Activated CD4-positive, alpha-beta T cell treated with anti-CD3 and anti-CD28 coated beads, Interleukin-2, amount 10 ng/mL, durations not matched to agents 7 days and 5 days (primary cell): ENCODE measurements around the gene LEAP2. TPM values are rescaled to one million over a fixed set of nuclear protein-coding genes. Genes with fewer than 3 reads are reported as not detected.
"Not testable (repeated sequence)": the region's sequence is repeated elsewhere in the genome, so short reads cannot be mapped to it uniquely, and the experiment has no call there.

ENCODE experiments used
- CTCF ChIA-PET: fragments of 350-600 bp; sonication (Branson Sonifier 250); formaldehyde crosslinking; loops from one replicate; lab custom pipeline; 2021; ENCODE audit warnings: antibody characterized with exemption; lab: Charles Lee
- POLR2A ChIA-PET: fragments of 350-600 bp; sonication (Branson Sonifier 250); formaldehyde crosslinking; loops from one replicate; lab custom pipeline; 2021; ENCODE audit warnings: antibody characterized with exemption; lab: Charles Lee
- DNase-seq: peaks from one replicate; pipeline ENCODE4 v3.0.0-alpha.2; 2020
- H3K27ac Mint-ChIP-seq: one replicate; pipeline ENCODE4 v1.8.0; 2021; ENCODE audit warnings: mild to moderate bottlenecking, moderate library complexity, mixed read lengths
- H3K27me3 Mint-ChIP-seq: one replicate; pipeline ENCODE4 v1.8.0; 2021; ENCODE audit warnings: mixed read lengths
- H3K36me3 Mint-ChIP-seq: one replicate; pipeline ENCODE4 v1.8.0; 2021; ENCODE audit warnings: low read depth, mixed read lengths
- H3K4me1 Mint-ChIP-seq: one replicate; pipeline ENCODE4 v1.8.0; 2021; ENCODE audit warnings: mixed read lengths
- H3K4me3 Mint-ChIP-seq: one replicate; pipeline ENCODE4 v1.8.0; 2021; ENCODE audit warnings: mild to moderate bottlenecking, moderate library complexity, mixed read lengths
- H3K9me3 Mint-ChIP-seq: one replicate; pipeline ENCODE4 v1.8.0; 2021; ENCODE audit warnings: mixed read lengths
- total RNA-seq, 2 experiments: library from RNA; stranded (reverse); gene quantifications; one replicate each; pipeline ENCODE4 v1.2.3, GENCODE V29; 2021

LEAP2 gene
- total RNA-seq, 2 experiments from 2014 or later: 3.2 to 3.8 TPM

- Mint-ChIP-seq H3K4me1 (peaks cover 4% of the 10 kb centered on the region), H3K9me3 (no peaks in the 10 kb centered on the region), H3K4me3 (no peak overlapping the region), H3K27ac (no peak overlapping the region), H3K36me3 (no peaks in the 10 kb centered on the region), H3K27me3 (no peaks in the 10 kb centered on the region)
- POLR2A ChIA-PET: no interaction called here
- CTCF ChIA-PET: no interaction called here
- DNase-seq: no peak
Measured at GRCh38 chr5:132850066-132850465, 23.4 kb upstream of the LEAP2 start.

GRCh38 chr5:132853323-132853722, 20.1 kb upstream of the LEAP2 start:
- CTCF ChIA-PET: interaction anchor here (1.0 to 3.7 kb wide), 4 partner anchors 12 to 23 kb away, joined by 3 to 24 read pairs (median 4); partner anchors contain the start of genes GDF9, SHROOM1 and UQCRQ
- no peak for DNase-seq
- Mint-ChIP-seq H3K36me3 (no peaks in the 10 kb centered on the region), H3K27me3 (peaks cover 4% of the 10 kb centered on the region), H3K27ac (no peak overlapping the region), H3K4me1 (peaks cover 4% of the 10 kb centered on the region), H3K4me3 (no peak overlapping the region), H3K9me3 (no peaks in the 10 kb centered on the region)
- POLR2A ChIA-PET: no interaction called here

GRCh38 chr5:132853790-132854189, 19.7 kb upstream of the LEAP2 start:
- H3K9me3 Mint-ChIP-seq: no peaks in the 10 kb centered on the region

GRCh38 chr5:132854301-132854700, 19.2 kb upstream of the LEAP2 start:
- Mint-ChIP-seq H3K27me3 (peaks cover 4% of the 10 kb centered on the region), H3K27ac (no peak overlapping the region), H3K9me3 (no peaks in the 10 kb centered on the region), H3K36me3 (no peaks in the 10 kb centered on the region), H3K4me3 (no peak overlapping the region), H3K4me1 (peaks cover 4% of the 10 kb centered on the region)
- ChIA-PET POLR2A (no interaction called here), CTCF (interaction anchor here (1.0 to 3.7 kb wide), 5 partner anchors 9 to 24 kb away, joined by 3 to 24 read pairs (median 4); partner anchors contain the start of genes GDF9, SHROOM1 and UQCRQ)
- no peak for DNase-seq

More at GRCh38 chr5:132853790-132854189, 19.7 kb upstream of the LEAP2 start:
- peaks cover 4% of the 10 kb centered on the region for H3K4me1 Mint-ChIP-seq
- no peaks in the 10 kb centered on the region for H3K36me3 Mint-ChIP-seq
- no peak overlapping the region for H3K27ac Mint-ChIP-seq
- ChIA-PET CTCF (interaction anchor here (1.0 to 3.7 kb wide), 4 partner anchors 11 to 24 kb away, joined by 3 to 24 read pairs (median 4); partner anchors contain the start of genes GDF9, SHROOM1 and UQCRQ), POLR2A (no interaction called here)
- peaks cover 4% of the 10 kb centered on the region for H3K27me3 Mint-ChIP-seq
- H3K4me3 Mint-ChIP-seq: no peak overlapping the region
- no peak for DNase-seq

GRCh38 chr5:132854992-132855391, 18.5 kb upstream of the LEAP2 start:
- CTCF ChIA-PET: interaction anchor here (1.6 to 3.7 kb wide), 3 partner anchors 10 to 25 kb away, joined by 3 to 24 read pairs (median 4); partner anchors contain the start of genes GDF9, SHROOM1 and UQCRQ
- H3K4me3 Mint-ChIP-seq, H3K36me3 Mint-ChIP-seq, H3K27ac Mint-ChIP-seq, POLR2A ChIA-PET, DNase-seq, H3K9me3 Mint-ChIP-seq, H3K27me3 Mint-ChIP-seq, H3K4me1 Mint-ChIP-seq: not testable (repeated sequence)

- no peak for DNase-seq
- Mint-ChIP-seq H3K4me3 (no peak overlapping the region), H3K9me3 (no peaks in the 10 kb centered on the region), H3K4me1 (peaks cover 4% of the 10 kb centered on the region), H3K27me3 (peaks cover 8% of the 10 kb centered on the region), H3K36me3 (no peaks in the 10 kb centered on the region), H3K27ac (no peak overlapping the region)
- CTCF ChIA-PET: interaction anchor here (0.7 to 3.7 kb wide), 4 partner anchors 9 to 26 kb away, joined by 3 to 24 read pairs (median 4); partner anchors contain the start of genes GDF9, SHROOM1 and UQCRQ
- POLR2A ChIA-PET: no interaction called here
Measured at GRCh38 chr5:132856011-132856410, 17.5 kb upstream of the LEAP2 start.

- H3K27ac Mint-ChIP-seq: no peak overlapping the region
- ChIA-PET POLR2A (no interaction called here), CTCF (no interaction called here)
- no peak overlapping the region for H3K4me3 Mint-ChIP-seq
- peaks cover 13% of the 10 kb centered on the region for H3K27me3 Mint-ChIP-seq
- no peaks in the 10 kb centered on the region for H3K36me3 Mint-ChIP-seq
- no peak for DNase-seq
- no peaks in the 10 kb centered on the region for H3K9me3 Mint-ChIP-seq
- no peaks in the 10 kb centered on the region for H3K4me1 Mint-ChIP-seq
Measured at GRCh38 chr5:132859889-132860437, 13.5 kb upstream of the LEAP2 start.

GRCh38 chr5:132860742-132861141, 12.7 kb upstream of the LEAP2 start:
- Mint-ChIP-seq H3K4me3 (no peak overlapping the region), H3K27ac (no peak overlapping the region), H3K27me3 (peaks cover 11% of the 10 kb centered on the region), H3K4me1 (peaks cover 6% of the 10 kb centered on the region), H3K9me3 (no peaks in the 10 kb centered on the region), H3K36me3 (no peaks in the 10 kb centered on the region)
- ChIA-PET POLR2A (no interaction called here), CTCF (interaction anchor here (1.4 to 1.9 kb wide), 2 partner anchors 29 to 103 kb away, joined by 4 read pairs; partner anchors contain the start of gene AFF4)
- no peak for DNase-seq

- Mint-ChIP-seq H3K9me3 (no peaks in the 10 kb centered on the region), H3K4me3 (peak overlapping the region; percentile 96), H3K4me1 (peaks cover 29% of the 10 kb centered on the region), H3K27ac (peak overlapping the region; percentile 100), H3K27me3 (peaks cover 6% of the 10 kb centered on the region), H3K36me3 (peaks cover 26% of the 10 kb centered on the region)
- POLR2A ChIA-PET: no interaction called here
- DNase-seq: no peak
- CTCF ChIA-PET: interaction anchor here (0.6 to 4.8 kb wide), 3 partner anchors 12 to 199 kb away, joined by 5 to 24 read pairs (median 5); no protein-coding TSS in a partner anchor
Measured at GRCh38 chr5:132865668-132866341, 7.7 kb upstream of the LEAP2 start.

GRCh38 chr5:132866342-132867045, 7.0 kb upstream of the LEAP2 start, which contains the start of the genes GDF9 and UQCRQ:
Gene GDF9, minus strand, starts transcription at chr5:132866469. Its CDS starts 1,936 bp downstream, at chr5:132864533.
Gene UQCRQ, plus strand, starts transcription at chr5:132866642. Its CDS starts 240 bp downstream, at chr5:132866882.
- Mint-ChIP-seq H3K27me3 (peaks cover 5% of the 10 kb centered on the region), H3K27ac (peak within 1 kb of the TSS; percentile 100), H3K4me1 (peaks cover 29% of the 10 kb centered on the region), H3K9me3 (no peaks in the 10 kb centered on the region), H3K4me3 (peak within 1 kb of the TSS; percentile 96), H3K36me3 (peaks cover 29% of the 10 kb centered on the region)
- POLR2A ChIA-PET: interaction anchor here (0.6 kb wide), 1 partner anchor 495 kb away, joined by 3 read pairs; no protein-coding TSS in a partner anchor
- CTCF ChIA-PET: interaction anchor here (1.1 to 4.8 kb wide), 5 partner anchors 10 to 1173 kb away, joined by 3 to 24 read pairs (median 5); no protein-coding TSS in a partner anchor
- peak; percentile 97 for DNase-seq

GRCh38 chr5:132867046-132867451, 6.4 kb upstream of the LEAP2 start:
- no peaks in the 10 kb centered on the region for H3K27me3 Mint-ChIP-seq
- peaks cover 29% of the 10 kb centered on the region for H3K4me1 Mint-ChIP-seq
- H3K9me3 Mint-ChIP-seq: no peaks in the 10 kb centered on the region
- DNase-seq: no peak
- CTCF ChIA-PET: interaction anchor here (1.1 to 4.8 kb wide), 4 partner anchors 10 to 1172 kb away, joined by 3 to 24 read pairs (median 6); no protein-coding TSS in a partner anchor
- POLR2A ChIA-PET: interaction anchor here (0.6 kb wide), 1 partner anchor 495 kb away, joined by 3 read pairs; no protein-coding TSS in a partner anchor
- H3K4me3 Mint-ChIP-seq: peak overlapping the region; percentile 96
- peaks cover 33% of the 10 kb centered on the region for H3K36me3 Mint-ChIP-seq
- peak overlapping the region; percentile 100 for H3K27ac Mint-ChIP-seq

- H3K36me3 Mint-ChIP-seq: peaks cover 40% of the 10 kb centered on the region
- H3K27ac Mint-ChIP-seq: peak overlapping the region; percentile 73
- H3K4me3 Mint-ChIP-seq: no peak overlapping the region
- H3K27me3 Mint-ChIP-seq: no peaks in the 10 kb centered on the region
- CTCF ChIA-PET: interaction anchor here (0.5 to 2.9 kb wide), 7 partner anchors 8 to 41 kb away, joined by 3 to 9 read pairs (median 3); no protein-coding TSS in a partner anchor
- H3K9me3 Mint-ChIP-seq: no peaks in the 10 kb centered on the region
- DNase-seq: no peak
- H3K4me1 Mint-ChIP-seq: peaks cover 29% of the 10 kb centered on the region
- POLR2A ChIA-PET: interaction anchor here (0.6 kb wide), 1 partner anchor 37 kb away, joined by 6 read pairs; no protein-coding TSS in a partner anchor
Measured at GRCh38 chr5:132868754-132869153, 4.7 kb upstream of the LEAP2 start.
